NK-92 (cell line): ENCODE measurements around the gene JOSD1.
"Not testable (repeated sequence)": the region's sequence is repeated elsewhere in the genome, so short reads cannot be mapped to it uniquely, and the experiment has no call there.

Experiments used
- DNase-seq: peaks from one replicate; lab custom pipeline; 2025; ENCODE audit not compliant: unreplicated experiment; lab: John Stamatoyannopoulos, UW

The JOSD1 gene

GRCh38 chr22:38694049-38694448 is 6.7 kb downstream of the JOSD1 start:
- DNase-seq = no peak

- DNase-seq = no peak
These were observed 11.1 kb downstream of the JOSD1 start for GRCh38 chr22:38689651-38690050.

- no peak for DNase-seq
These were observed 15.0 kb downstream of the JOSD1 start for GRCh38 chr22:38685761-38686160.

DNA sequence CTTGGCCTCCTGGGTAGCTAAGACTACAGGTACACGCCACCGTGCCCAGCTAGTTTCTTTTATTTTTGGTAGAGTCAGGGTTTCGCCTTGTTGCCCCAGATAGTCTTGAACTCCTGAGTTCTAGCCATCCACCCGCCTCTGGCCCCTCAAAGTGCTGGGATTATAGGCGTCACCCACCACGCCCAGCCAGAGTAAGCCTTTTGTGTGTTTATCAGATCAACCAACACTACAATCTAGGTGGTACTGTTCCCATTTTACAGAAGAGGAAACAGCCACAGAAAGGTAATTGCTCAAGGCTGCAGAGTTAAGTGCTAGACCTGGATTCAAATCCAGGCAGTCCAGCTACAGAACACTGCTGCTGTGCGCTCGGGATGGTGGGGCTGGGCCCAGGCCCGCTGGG is 15.8 kb downstream of the JOSD1 start:
- DNase-seq = no peak

GRCh38 chr22:38681582-38682335 is 19.0 kb downstream of the JOSD1 start, which contains the start of gene TOMM22:
TSS of gene TOMM22 (plus strand) at chr22:38681957. CDS start at chr22:38681979, 22 bp downstream.
- no peak for DNase-seq

GRCh38 chr22:38675833-38676232 is 24.9 kb downstream of the JOSD1 start:
- no peak for DNase-seq

GRCh38 chr22:38674888-38675287 is 25.9 kb downstream of the JOSD1 start:
- DNase-seq = no peak

GRCh38 chr22:38657045-38657909 is 43.5 kb downstream of the JOSD1 start:
- no peak for DNase-seq

- no peak for DNase-seq
These were observed 44.3 kb downstream of the JOSD1 start, which contains the start of the genes CBY1 and FAM227A for GRCh38 chr22:38656256-38657044. TSS of gene CBY1 (plus strand) at chr22:38656638. CDS start at chr22:38668055, 11,417 bp downstream. TSS of gene FAM227A (minus strand) at chr22:38656392. CDS start at chr22:38650168, 6,224 bp downstream.

- DNase-seq = no peak
These were observed 45.1 kb downstream of the JOSD1 start for GRCh38 chr22:38655519-38656255.

DNA sequence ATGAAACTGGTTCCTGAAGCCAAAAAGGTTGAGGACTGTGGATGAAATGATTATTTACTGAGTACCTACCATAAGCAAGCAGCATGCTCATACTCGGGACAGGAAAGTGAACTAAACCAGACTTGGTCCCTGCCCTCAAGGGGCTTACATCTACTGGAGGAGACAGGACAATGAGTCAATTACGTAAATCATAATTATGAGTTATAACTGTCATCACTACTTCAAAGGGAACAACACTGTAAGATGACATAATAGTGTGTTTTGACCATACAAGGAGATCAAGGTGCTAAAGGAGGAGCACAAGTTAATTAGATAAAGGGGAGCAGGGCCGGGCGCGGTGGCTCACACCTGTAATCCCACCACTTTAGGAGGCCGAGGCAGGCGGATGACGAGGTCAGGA is 47.0 kb downstream of the JOSD1 start:
- DNase-seq = no peak

DNA sequence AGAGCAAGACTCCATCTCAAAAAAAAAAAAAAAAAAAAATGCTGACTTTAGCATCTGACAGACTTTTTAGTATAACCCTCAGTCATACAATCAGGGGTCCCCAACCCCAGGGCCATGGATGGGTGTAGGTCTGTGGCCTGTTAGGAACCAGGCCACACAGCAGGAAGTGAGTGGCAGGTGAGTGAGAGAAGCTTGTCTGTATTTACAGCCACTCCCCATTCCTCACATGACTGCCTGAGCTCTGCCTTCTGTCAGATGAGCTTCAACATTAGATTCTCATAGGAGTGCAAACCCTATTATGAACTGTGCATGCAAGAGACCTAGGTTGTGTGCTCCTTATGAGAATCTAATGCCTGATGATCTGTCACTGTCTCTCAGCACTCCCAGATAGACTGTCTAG is 47.9 kb downstream of the JOSD1 start:
- DNase-seq = no peak

- no peak for DNase-seq
These were observed 50.8 kb downstream of the JOSD1 start for GRCh38 chr22:38649841-38650522.

DNA sequence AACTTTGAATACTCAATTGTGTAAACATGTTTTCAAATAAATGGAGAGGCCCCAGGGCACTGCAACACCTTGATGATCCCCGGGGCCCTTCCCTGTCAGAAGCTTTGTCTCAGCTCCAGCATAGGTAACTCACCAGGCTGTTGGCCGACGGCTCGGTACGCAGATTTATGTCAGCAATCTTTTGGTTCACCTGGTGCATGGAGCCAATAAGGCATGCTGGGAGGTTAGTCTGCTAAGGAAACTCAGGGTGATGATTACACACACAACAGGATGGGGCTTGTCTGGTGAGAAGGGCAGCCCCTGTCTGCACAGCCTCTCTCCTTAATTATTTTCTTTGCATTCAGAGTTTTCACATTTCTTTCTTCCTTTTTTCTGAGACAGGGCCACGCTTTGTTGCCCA is 55.3 kb downstream of the JOSD1 start:
- DNase-seq = no peak

- DNase-seq = not testable (repeated sequence)
These were observed 56.5 kb downstream of the JOSD1 start for GRCh38 chr22:38644245-38644644.

DNA sequence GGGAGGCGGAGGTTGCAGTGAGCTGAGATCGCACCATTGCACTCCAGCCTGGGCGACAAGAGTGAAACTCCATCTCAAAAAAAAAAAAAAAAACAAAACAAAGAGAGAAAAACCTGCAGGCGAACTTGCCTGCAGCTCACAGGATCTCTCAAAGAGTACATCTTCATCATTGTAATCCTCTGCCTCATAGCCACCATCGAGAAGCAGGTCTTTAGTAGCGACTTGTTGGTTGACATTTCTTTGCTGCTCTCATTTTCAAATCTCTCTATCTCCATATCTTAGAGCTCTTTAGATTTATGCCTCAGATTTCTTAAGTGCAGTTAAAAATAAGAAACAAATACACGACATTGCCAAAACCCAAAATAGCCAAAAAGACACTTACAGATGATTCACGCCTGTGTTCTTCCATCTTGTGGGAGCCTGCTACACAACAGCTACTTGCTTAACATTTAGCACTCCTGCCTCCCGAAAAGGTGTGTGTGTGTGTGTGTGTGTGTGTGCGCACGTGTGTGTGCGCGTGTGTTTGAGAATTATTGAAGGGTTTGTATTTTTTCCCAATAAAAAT is 59.2 kb downstream of the JOSD1 start:
- no peak for DNase-seq

DNA sequence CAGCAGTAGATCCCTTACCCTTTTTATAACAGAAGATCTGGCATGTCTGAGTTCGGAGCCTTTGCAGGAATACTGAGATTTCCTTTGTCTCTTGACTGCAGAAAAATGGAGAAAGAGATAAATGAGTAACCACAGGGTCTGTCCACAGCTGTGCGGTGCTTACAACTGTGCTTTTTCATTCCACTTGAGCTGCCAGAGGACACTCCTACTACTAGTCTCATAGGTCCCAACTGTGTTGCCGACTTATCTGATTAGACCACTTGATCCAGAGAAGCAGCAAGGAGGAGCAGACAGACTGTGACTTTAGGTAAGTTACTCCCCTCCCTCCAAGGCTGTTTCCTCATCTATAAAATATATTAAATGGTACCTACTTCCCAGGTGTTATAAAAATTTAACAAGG is 62.0 kb downstream of the JOSD1 start:
- DNase-seq = no peak

GRCh38 chr22:38638216-38638615 is 62.5 kb downstream of the JOSD1 start:
- DNase-seq = no peak
